Choroid plexus epithelial cell (primary cell): ENCODE results near the gene IL15.
A peak's percentile ranks its signal among the peaks of the same experiment; 100 is the strongest.
"Not testable (repeated sequence)": the region's sequence is repeated elsewhere in the genome, so short reads cannot be mapped to it uniquely, and the experiment has no call there.

ENCODE experiments used
- DNase-seq: peaks from one replicate; pipeline ENCODE4 v3.0.0-alpha.2; 2010; ENCODE audit warnings: low read depth
- H3K4me3 ChIP-seq: 2 replicates; pipeline ENCODE4 v1.5.1; 2011; ENCODE audit warnings: low read depth, mild to moderate bottlenecking, control low read depth, low read length, moderate library complexity
- CTCF ChIP-seq: conservative IDR thresholded peaks from 2 replicates; pipeline ENCODE4 v1.5.1; 2011; ENCODE audit warnings: low read depth, mild to moderate bottlenecking, control low read depth, inconsistent platforms, low read length, moderate library complexity

The IL15 gene, protein sequence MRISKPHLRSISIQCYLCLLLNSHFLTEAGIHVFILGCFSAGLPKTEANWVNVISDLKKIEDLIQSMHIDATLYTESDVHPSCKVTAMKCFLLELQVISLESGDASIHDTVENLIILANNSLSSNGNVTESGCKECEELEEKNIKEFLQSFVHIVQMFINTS

GRCh38 chr4:141636082-141636770, at the start of gene IL15:
Gene IL15 (plus strand): TSS chr4:141636583. CDS start chr4:141719465, 82,882 bp downstream.
- no peak for TF ChIP-seq CTCF
- DNase-seq: peak; percentile 58

DNA sequence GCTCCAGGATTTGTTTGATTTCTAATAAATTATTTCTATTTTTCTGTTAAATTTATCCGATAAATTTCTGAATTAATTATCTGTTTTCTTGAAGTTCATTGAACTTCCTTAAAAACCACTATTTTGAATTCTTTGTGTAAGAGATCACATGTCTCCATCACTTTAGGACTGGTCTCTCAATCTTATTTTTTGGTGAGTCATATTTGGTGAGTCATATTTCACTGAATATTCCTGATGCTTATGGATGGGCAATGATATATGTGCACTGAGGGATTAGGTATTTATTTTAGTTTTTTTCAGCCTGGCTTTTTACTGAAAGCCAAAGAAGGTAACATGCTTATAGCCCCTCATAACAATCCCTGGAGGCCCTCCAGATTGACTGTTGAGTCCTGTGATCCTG, 48.5 kb upstream of the IL15 start:
- H3K4me3 ChIP-seq: no peak overlapping the region
- TF ChIP-seq CTCF: no peak
- peak; percentile 41 for DNase-seq

More at GRCh38 chr4:141636082-141636770, at the start of gene IL15:
- peak within 1 kb of the TSS; percentile 79 for H3K4me3 ChIP-seq

- no peak overlapping the region for H3K4me3 ChIP-seq
- no peak for TF ChIP-seq CTCF
- peak; percentile 9 for DNase-seq
Measured at GRCh38 chr4:141595531-141595930, 40.9 kb upstream of the IL15 start.

- DNase-seq: peak; percentile 11
- no peak for TF ChIP-seq CTCF
Measured at GRCh38 chr4:141599853-141600252, 36.5 kb upstream of the IL15 start.

GRCh38 chr4:141604683-141605082, 31.7 kb upstream of the IL15 start:
- DNase-seq, H3K4me3 ChIP-seq: not testable (repeated sequence)

More at GRCh38 chr4:141599853-141600252, 36.5 kb upstream of the IL15 start:
- no peak overlapping the region for H3K4me3 ChIP-seq

- no peak overlapping the region for H3K4me3 ChIP-seq
- no peak for DNase-seq
- no peak for TF ChIP-seq CTCF
Measured at GRCh38 chr4:141605425-141605856, 30.9 kb upstream of the IL15 start.

GRCh38 chr4:141609243-141609642, 27.1 kb upstream of the IL15 start:
- H3K4me3 ChIP-seq: no peak overlapping the region
- DNase-seq: no peak
- TF ChIP-seq CTCF: no peak
